B cell (primary cell): ENCODE results near the gene PRPS2. TPM values are rescaled to one million over a fixed set of nuclear protein-coding genes. Genes with fewer than 3 reads are reported as not detected.

Experiments used
- ATAC-seq: fragments of 200-7000 bp; cut with Tn5 transposase; one replicate; pipeline ENCODE4 v1.10.0; 2021; ENCODE audit warnings: low read depth, mild to moderate bottlenecking, moderate number of reproducible peaks, moderate library complexity
- CTCF ChIA-PET: fragments of 350-600 bp; sonication (Branson Sonifier 250); formaldehyde crosslinking; loops from one replicate; lab custom pipeline; 2021; ENCODE audit warnings: antibody characterized with exemption, inconsistent platforms; lab: Charles Lee
- POLR2A ChIA-PET: fragments of 350-600 bp; sonication (Branson Sonifier 250); formaldehyde crosslinking; loops from one replicate; lab custom pipeline; 2021; ENCODE audit warnings: antibody characterized with exemption; lab: Charles Lee
- DNase-seq: peaks from one replicate; pipeline ENCODE4 v3.0.0; 2013
- H2AFZ ChIP-seq: 2 replicates; pipeline ENCODE4 v1.6.1; 2012; ENCODE audit warnings: mild to moderate bottlenecking, low read depth, low read length; ENCODE audit not compliant: insufficient read depth, poor library complexity, severe bottlenecking
- H3K27ac ChIP-seq, 2 donors: 1 replicate in 1 of 2; 2 replicates in 1 of 2; pipeline ENCODE4 v1.5.1; 2012 to 2013; ENCODE audit warnings: low read length in 2 of 2, mild to moderate bottlenecking in 2 of 2, moderate library complexity in 1 of 2
- H3K27me3 ChIP-seq, 4 experiments: fragments of 200-600 bp in 1 of 4; sonication (generic) in 1 of 4; replicated peaks in 1 of 4; 1 replicate in 2 of 4; 2 replicates in 2 of 4; pipeline versions ENCODE4 v1.6.1 to v1.7.0; 2013 to 2016; ENCODE audit warnings: low read length in 3 of 4, mild to moderate bottlenecking in 2 of 4, mixed read lengths in 1 of 4, moderate library complexity in 1 of 4; ENCODE audit not compliant: insufficient read depth in 4 of 4, control insufficient read depth in 3 of 4; ENCODE audit errors: control extremely low read depth in 1 of 4
- H3K36me3 ChIP-seq, 2 experiments: replicated peaks in 1 of 2; 1 replicate in 1 of 2; 2 replicates in 1 of 2; pipeline versions ENCODE4 v1.6.1 to v1.7.1; 2013; ENCODE audit warnings: low read length in 1 of 2; ENCODE audit not compliant: insufficient read depth in 2 of 2, control insufficient read depth in 1 of 2; ENCODE audit errors: control extremely low read depth in 1 of 2, extremely low read depth in 1 of 2
- H3K4me1 ChIP-seq, 2 donors: fragments of 200-600 bp in 1 of 2; sonication (generic) in 1 of 2; 1 replicate in 1 of 2; 2 replicates in 1 of 2; pipeline versions ENCODE4 v1.5.1 to v1.6.1; 2013 to 2017; ENCODE audit warnings: low read length in 2 of 2; ENCODE audit not compliant: control insufficient read depth in 2 of 2, insufficient read depth in 2 of 2
- H3K4me2 ChIP-seq: replicated peaks from 2 replicates; pipeline ENCODE3; 2012; ENCODE audit warnings: mild to moderate bottlenecking, low read depth, low read length; ENCODE audit not compliant: poor library complexity, severe bottlenecking
- H3K4me3 ChIP-seq, 5 experiments: fragments of 200-600 bp in 1 of 5; sonication (generic) in 1 of 5; 1 replicate in 3 of 5; 2 replicates in 2 of 5; pipeline versions ENCODE4 v1.5.1 to v1.7.0; 2011 to 2016; ENCODE audit warnings: low read length in 4 of 5, mild to moderate bottlenecking in 4 of 5, low read depth in 2 of 5, control low read depth in 1 of 5, moderate library complexity in 1 of 5; ENCODE audit not compliant: insufficient read depth in 1 of 5; ENCODE audit errors: control extremely low read depth in 1 of 5, extremely low read depth in 1 of 5
- H3K79me2 ChIP-seq: fragments of 200-600 bp; sonication (generic); one replicate; pipeline ENCODE4 v1.6.0; 2016; ENCODE audit warnings: low read length; ENCODE audit not compliant: control insufficient read depth, insufficient read depth
- H3K9ac ChIP-seq: fragments of 200-600 bp; sonication (generic); 2 replicates; pipeline ENCODE4 v1.6.1; 2017; ENCODE audit warnings: mild to moderate bottlenecking, low read length, moderate library complexity
- H3K9me3 ChIP-seq, 3 donors: one replicate each; pipeline versions ENCODE4 v1.6.1 to v1.7.1; 2013; ENCODE audit warnings: low read length in 2 of 3; ENCODE audit not compliant: control insufficient read depth in 2 of 3, insufficient read depth in 1 of 3; ENCODE audit errors: control extremely low read depth in 1 of 3
- H4K20me1 ChIP-seq: 2 replicates; pipeline ENCODE4 v1.6.0; 2012; ENCODE audit warnings: mild to moderate bottlenecking, low read length; ENCODE audit not compliant: insufficient read depth, control insufficient read depth, poor library complexity, severe bottlenecking
- H3K27ac Mint-ChIP-seq: one replicate; pipeline ENCODE4 v1.8.0; 2021; ENCODE audit warnings: mixed read lengths
- H3K27me3 Mint-ChIP-seq: one replicate; pipeline ENCODE4 v1.8.0; 2021; ENCODE audit warnings: mixed read lengths
- H3K4me1 Mint-ChIP-seq: one replicate; pipeline ENCODE4 v1.8.0; 2021; ENCODE audit warnings: mixed read lengths
- H3K4me3 Mint-ChIP-seq: one replicate; pipeline ENCODE4 v1.8.0; 2021; ENCODE audit warnings: mixed read lengths
- H3K9me3 Mint-ChIP-seq: one replicate; pipeline ENCODE4 v1.8.0; 2022; ENCODE audit warnings: mixed read lengths; ENCODE audit not compliant: insufficient read depth
- CTCF ChIP-seq: fragments of 200-600 bp; IDR thresholded peaks from one replicate; pipeline ENCODE4 v1.8.0; 2022; ENCODE audit warnings: antibody characterized with exemption, mild to moderate bottlenecking
- EZH2 ChIP-seq: IDR thresholded peaks from 2 replicates; pipeline ENCODE4 v1.6.1; 2012; ENCODE audit warnings: borderline replicate concordance, low read depth, mild to moderate bottlenecking, moderate library complexity, low read length; ENCODE audit not compliant: insufficient read depth, poor library complexity, severe bottlenecking
- WGBS: methylation state at CpG from one replicate; pipeline ENCODE4 v1.1.5; 2013; ENCODE audit warnings: missing lambda C conversion rate; ENCODE audit not compliant: insufficient coverage; 5-methylcytosine and 5-hydroxymethylcytosine counted together
- intact Hi-C: fragments of 100-400 bp; cut with micrococcal nuclease; formaldehyde crosslinking; loops from one replicate; pipeline ENCODE4 v1.10.0; 2022
- polyA plus RNA-seq: library from polyadenylated mRNA; depleted of rRNA; stranded (reverse); fragments of >200 nt; gene quantifications from 2 replicates; pipeline ENCODE4 v1.2.3, GENCODE V29; 2012
- total RNA-seq, 2 donors: library from RNA; stranded (reverse); fragments of 120-200 nt in 1 of 2; gene quantifications; 1 replicate in 1 of 2; 2 replicates in 1 of 2; pipeline versions ENCODE4 v1.2.3 to v1.2.4, GENCODE V29; 2013 to 2022

PRPS2 gene
- total and polyA plus RNA-seq, 2 donors (not counting 1 experiment from before 2014, with no cell fraction given), result 11.6 to 31.1 TPM

- H3K9ac ChIP-seq, result no peak overlapping the region
- Mint-ChIP-seq H3K27ac (no peak overlapping the region), H3K4me1 (no peaks in the 10 kb centered on the region), H3K9me3 (no peaks in the 10 kb centered on the region), H3K27me3 (peaks cover 3% of the 10 kb centered on the region), H3K4me3 (no peak overlapping the region)
- H3K27ac ChIP-seq, result no peak overlapping the region
- no peaks in the 10 kb centered on the region for H3K79me2 ChIP-seq
- no peak for DNase-seq
- no peak overlapping the region for H2AFZ ChIP-seq
- ChIA-PET POLR2A (no interaction called here), CTCF (interaction anchor here (1.7 kb wide), 1 partner anchor 18 kb away, joined by 5 read pairs; no protein-coding TSS in a partner anchor)
- H3K4me3 ChIP-seq, result no peak overlapping the region
- no peaks in the 10 kb centered on the region for H3K4me1 ChIP-seq
- no peaks in the 10 kb centered on the region for H3K27me3 ChIP-seq
- ATAC-seq, result no peak
- 80% methylated on average over 1 of the region's 1 CpG for WGBS
- TF ChIP-seq EZH2, result no peak
- no peak for TF ChIP-seq CTCF
- H3K4me2 ChIP-seq, result no peak overlapping the region
- intact Hi-C loops, result no loop called here
- H3K9me3 ChIP-seq, result no peaks in the 10 kb centered on the region
- H4K20me1 ChIP-seq, result no peaks in the 10 kb centered on the region
- H3K36me3 ChIP-seq, result no peaks in the 10 kb centered on the region
Observed at GRCh38 chrX:12751887-12752286, 39.3 kb upstream of the PRPS2 start.

GRCh38 chrX:12753366-12753765 is 37.8 kb upstream of the PRPS2 start:
- intact Hi-C loops, result no loop called here

More at GRCh38 chrX:12753366-12753765, 37.8 kb upstream of the PRPS2 start:
- Histone ChIP-seq H3K4me3 (no peak overlapping the region), H3K27ac (no peak overlapping the region), H4K20me1 (no peaks in the 10 kb centered on the region), H3K9me3 (no peaks in the 10 kb centered on the region), H3K27me3 (no peaks in the 10 kb centered on the region), H3K36me3 (no peaks in the 10 kb centered on the region), H2AFZ (no peak overlapping the region), H3K9ac (no peak overlapping the region), H3K4me2 (no peak overlapping the region), H3K4me1 (no peaks in the 10 kb centered on the region), H3K79me2 (no peaks in the 10 kb centered on the region)
- Mint-ChIP-seq H3K4me3 (no peak overlapping the region), H3K9me3 (no peaks in the 10 kb centered on the region), H3K27ac (no peak overlapping the region), H3K4me1 (no peaks in the 10 kb centered on the region), H3K27me3 (peaks cover 3% of the 10 kb centered on the region)
- TF ChIP-seq CTCF (no peak), EZH2 (no peak)
- CTCF ChIA-PET, result no interaction called here
- ATAC-seq (no peak), DNase-seq (no peak)
- POLR2A ChIA-PET, result no interaction called here
- WGBS, result no CpG with 5 or more reads among the region's 2 CpGs
